ENCODE data around the gene RAB20. TPM values are rescaled to one million over a fixed set of nuclear protein-coding genes. Genes with fewer than 3 reads are reported as not detected.

The RAB20 gene
- total RNA-seq, 1 experiment from 2014 or later = 12.3 TPM

- no peak for DNase-seq
- no peaks in the 10 kb centered on the region for H3K4me1 ChIP-seq (ENCODE audit: insufficient read depth, low read length)
- H3K56ac ChIP-seq (ENCODE audit: insufficient read length, low read depth, low read length) = no peak overlapping the region
- Mint-ChIP-seq H3K27ac (no peak overlapping the region), H3K4me3 (no peak overlapping the region), H3K9me3 (no peaks in the 10 kb centered on the region), H3K36me3 (ENCODE audit: insufficient read depth in 1 of 3, low read depth in 3 of 3) (no peaks in the 10 kb centered on the region), H3K4me1 (peaks cover 8 to 13% of the 10 kb centered on the region in 2 experiments), H3K27me3 (ENCODE audit: low read depth) (no peaks in the 10 kb centered on the region)
- no peak overlapping the region for H2BK12ac ChIP-seq (ENCODE audit: insufficient read length, low read depth, low read length)
- no peaks in the 10 kb centered on the region for H3K79me2 ChIP-seq (ENCODE audit: insufficient read depth, low read length)
- no peak overlapping the region for H2BK15ac ChIP-seq (ENCODE audit: low read depth, low read length)
- no peak overlapping the region for H3K23ac ChIP-seq (ENCODE audit: insufficient read length, low read depth, low read length)
- TF ChIP-seq, protein P1, sequence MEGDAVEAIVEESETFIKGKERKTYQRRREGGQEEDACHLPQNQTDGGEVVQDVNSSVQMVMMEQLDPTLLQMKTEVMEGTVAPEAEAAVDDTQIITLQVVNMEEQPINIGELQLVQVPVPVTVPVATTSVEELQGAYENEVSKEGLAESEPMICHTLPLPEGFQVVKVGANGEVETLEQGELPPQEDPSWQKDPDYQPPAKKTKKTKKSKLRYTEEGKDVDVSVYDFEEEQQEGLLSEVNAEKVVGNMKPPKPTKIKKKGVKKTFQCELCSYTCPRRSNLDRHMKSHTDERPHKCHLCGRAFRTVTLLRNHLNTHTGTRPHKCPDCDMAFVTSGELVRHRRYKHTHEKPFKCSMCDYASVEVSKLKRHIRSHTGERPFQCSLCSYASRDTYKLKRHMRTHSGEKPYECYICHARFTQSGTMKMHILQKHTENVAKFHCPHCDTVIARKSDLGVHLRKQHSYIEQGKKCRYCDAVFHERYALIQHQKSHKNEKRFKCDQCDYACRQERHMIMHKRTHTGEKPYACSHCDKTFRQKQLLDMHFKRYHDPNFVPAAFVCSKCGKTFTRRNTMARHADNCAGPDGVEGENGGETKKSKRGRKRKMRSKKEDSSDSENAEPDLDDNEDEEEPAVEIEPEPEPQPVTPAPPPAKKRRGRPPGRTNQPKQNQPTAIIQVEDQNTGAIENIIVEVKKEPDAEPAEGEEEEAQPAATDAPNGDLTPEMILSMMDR (conservative IDR thresholded peaks at IDR 0.05) = no peak
- no peak overlapping the region for H3K14ac ChIP-seq (ENCODE audit: insufficient read depth, low read length)
- no peak overlapping the region for H2BK5ac ChIP-seq (ENCODE audit: insufficient read length, low read length)
- H3T11ph ChIP-seq (ENCODE audit: low read length) = no peak overlapping the region
- H2AK5ac ChIP-seq (ENCODE audit: insufficient read length, low read length) = no peak overlapping the region
- no peak overlapping the region for H3K4me2 ChIP-seq (ENCODE audit: insufficient read depth, insufficient read length, low read length)
- H3K27ac ChIP-seq (ENCODE audit: insufficient read length, low read depth, low read length) = no peak overlapping the region
- H4K5ac ChIP-seq (ENCODE audit: insufficient read length, low read depth, low read length) = no peak overlapping the region
- H4K8ac ChIP-seq (replicated peaks; ENCODE audit: insufficient read length, low read depth, low read length) = no peak overlapping the region
- no peak overlapping the region for H3K18ac ChIP-seq (ENCODE audit: insufficient read length, low read depth, low read length)
- H3K4ac ChIP-seq (ENCODE audit: low read depth, low read length) = no peak overlapping the region
- H3K79me1 ChIP-seq (ENCODE audit: insufficient read depth, low read depth, low read length, poor library complexity, severe bottlenecking) = no peaks in the 10 kb centered on the region
- H4K91ac ChIP-seq (ENCODE audit: insufficient read length, low read depth, low read length) = no peak overlapping the region
- no peaks in the 10 kb centered on the region for H4K20me1 ChIP-seq (ENCODE audit: control insufficient read depth, insufficient read depth, insufficient read length)
- H3K9me3 ChIP-seq (ENCODE audit: control insufficient read depth, low read depth, low read length) = no peaks in the 10 kb centered on the region
- no peak overlapping the region for H2BK120ac ChIP-seq (ENCODE audit: low read depth, low read length, poor library complexity, severe bottlenecking)
- no CpG with 5 or more reads among the region's 3 CpGs for WGBS (ENCODE audit: extremely low coverage, insufficient read length, low lambda C conversion rate)
- H2AFZ ChIP-seq (ENCODE audit: low read length) = no peak overlapping the region
- no peak overlapping the region for H3K9ac ChIP-seq (ENCODE audit: extremely low read depth, insufficient read length, low read length)
- no peak overlapping the region for H2BK20ac ChIP-seq (ENCODE audit: low read depth, low read length, poor library complexity, severe bottlenecking)
- H3K27me3 ChIP-seq (ENCODE audit: insufficient read depth, low read length) = no peaks in the 10 kb centered on the region
- no peaks in the 10 kb centered on the region for H3K23me2 ChIP-seq (ENCODE audit: insufficient read length, low read depth, low read length, poor library complexity, severe bottlenecking)
These were observed 28.4 kb upstream of the RAB20 start for GRCh38 chr13:110589793-110590390.
